ENCODE measurements around the gene COL9A1. TPM values are rescaled to one million over a fixed set of nuclear protein-coding genes. Genes with fewer than 3 reads are reported as not detected.
"Not testable (repeated sequence)": the region's sequence is repeated elsewhere in the genome, so short reads cannot be mapped to it uniquely, and the experiment has no call there.

COL9A1 gene
- polyA plus RNA-seq, 2 of the 4 experiments (the other 2 are of a cell fraction) = 0.03 TPM; not detected in 1

- DNase-seq (ENCODE audit: low read depth in 1 of 2, low spot score in 1 of 2) (no peak), ATAC-seq (no peak), FAIRE-seq (no peak)
- Histone ChIP-seq H3K9me3 (no peaks in the 10 kb centered on the region), H3K4me1 (no peaks in the 10 kb centered on the region), H3K4me3 (no peak overlapping the region), H3K27ac (no peak overlapping the region), H3K4me2 (no peak overlapping the region)
- POLR2A ChIA-PET = no interaction called here
- CTCF ChIA-PET = interaction anchor here (0.7 kb wide), 2 partner anchors 8 to 148 kb away, joined by 3 to 4 read pairs; no protein-coding TSS in a partner anchor
- WGBS (ENCODE audit: missing lambda C conversion rate) = 62% methylated on average over 7 of the region's 7 CpGs
- no peak for TF ChIP-seq POLR2AphosphoS2 (conservative IDR thresholded peaks at IDR 0.05; ENCODE audit: low read length)
Observed at GRCh38 chr6:70336996-70337742, 34.3 kb upstream of the COL9A1 start.

GRCh38 chr6:70327036-70327435 lies 24.2 kb upstream of the COL9A1 start:
- Histone ChIP-seq H3K4me3 (no peak overlapping the region), H3K4me1 (no peaks in the 10 kb centered on the region), H3K27ac (no peak overlapping the region), H3K9me3 (no peaks in the 10 kb centered on the region), H3K4me2 (no peak overlapping the region)
- no peak for ATAC-seq
- no peak for DNase-seq (ENCODE audit: low read depth in 1 of 2, low spot score in 1 of 2)
- no peak for FAIRE-seq
- ChIA-PET POLR2A (no interaction called here), CTCF (interaction anchor here (2.0 to 3.0 kb wide), 2 partner anchors 17 to 42 kb away, joined by 7 to 8 read pairs; no protein-coding TSS in a partner anchor)
- TF ChIP-seq POLR2A (IDR thresholded peaks at IDR 0.05; ENCODE audit: low read length) (no peak), ZSCAN20 (CRISPR knock-in tag; IDR thresholded peaks at IDR 0.05) (no peak), KDM5A (IDR thresholded peaks at IDR 0.05) (no peak), TP53 (CRISPR knock-in tag; IDR thresholded peaks at IDR 0.05) (no peak), CHD2 (IDR thresholded peaks at IDR 0.05; ENCODE audit: low read length, partially characterized antibody) (no peak)
- WGBS (ENCODE audit: missing lambda C conversion rate) = 70% methylated on average over 4 of the region's 4 CpGs

GRCh38 chr6:70325009-70325408 lies 22.1 kb upstream of the COL9A1 start:
- H3K4me3 ChIP-seq = no peak overlapping the region
- ATAC-seq (no peak), FAIRE-seq (no peak), DNase-seq (ENCODE audit: low read depth in 1 of 2, low spot score in 1 of 2) (no peak)
- no peak overlapping the region for H3K27ac ChIP-seq
- H3K9me3 ChIP-seq = no peaks in the 10 kb centered on the region
- ChIA-PET CTCF (interaction anchor here (1.1 kb wide), 1 partner anchor 15 kb away, joined by 3 read pairs; no protein-coding TSS in a partner anchor), POLR2A (no interaction called here)
- TF ChIP-seq ZFP36 (IDR thresholded peaks at IDR 0.05; ENCODE audit: borderline replicate concordance, partially characterized antibody) (no peak), ZSCAN20 (CRISPR knock-in tag; IDR thresholded peaks at IDR 0.05) (no peak), CEBPB (IDR thresholded peaks at IDR 0.05) (no peak), MAZ (IDR thresholded peaks at IDR 0.05; ENCODE audit: borderline replicate concordance, low read depth, low read length) (no peak), TP53 (CRISPR knock-in tag; IDR thresholded peaks at IDR 0.05) (no peak), NR3C1 (IDR thresholded peaks at IDR 0.05) (no peak), FOSB (CRISPR knock-in tag; IDR thresholded peaks at IDR 0.05) (no peak)
- TF ChIP-seq, protein P1, sequence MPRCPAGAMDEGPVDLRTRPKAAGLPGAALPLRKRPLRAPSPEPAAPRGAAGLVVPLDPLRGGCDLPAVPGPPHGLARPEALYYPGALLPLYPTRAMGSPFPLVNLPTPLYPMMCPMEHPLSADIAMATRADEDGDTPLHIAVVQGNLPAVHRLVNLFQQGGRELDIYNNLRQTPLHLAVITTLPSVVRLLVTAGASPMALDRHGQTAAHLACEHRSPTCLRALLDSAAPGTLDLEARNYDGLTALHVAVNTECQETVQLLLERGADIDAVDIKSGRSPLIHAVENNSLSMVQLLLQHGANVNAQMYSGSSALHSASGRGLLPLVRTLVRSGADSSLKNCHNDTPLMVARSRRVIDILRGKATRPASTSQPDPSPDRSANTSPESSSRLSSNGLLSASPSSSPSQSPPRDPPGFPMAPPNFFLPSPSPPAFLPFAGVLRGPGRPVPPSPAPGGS (IDR thresholded peaks at IDR 0.05) = no peak
- no peaks in the 10 kb centered on the region for H3K4me1 ChIP-seq
- H3K4me2 ChIP-seq = no peak overlapping the region

DNA sequence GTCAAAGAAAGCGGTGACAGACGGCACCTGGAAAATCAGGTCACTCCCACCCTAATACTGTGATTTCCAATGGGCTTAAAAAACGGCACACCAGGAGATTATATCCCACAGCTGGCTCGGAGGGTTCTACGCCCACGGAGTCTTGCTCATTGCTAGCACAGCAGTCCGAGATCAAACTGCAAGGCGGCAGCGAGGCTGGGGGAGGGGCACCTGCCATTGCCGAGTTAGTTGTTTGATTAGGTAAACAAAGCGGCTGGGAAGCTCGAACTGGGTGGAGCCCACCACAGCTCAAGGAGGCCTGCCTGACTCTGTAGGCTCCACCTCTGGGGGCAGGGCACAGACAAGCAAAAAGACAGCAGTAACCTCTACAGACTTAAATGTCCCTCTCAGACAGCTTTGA lies 14.9 kb upstream of the COL9A1 start:
- WGBS (ENCODE audit: missing lambda C conversion rate) = 22% methylated on average over 7 of the region's 12 CpGs
- H3K27ac ChIP-seq; ATAC-seq; FAIRE-seq; POLR2A ChIA-PET; H3K4me1 ChIP-seq; CTCF ChIA-PET; DNase-seq (ENCODE audit: low read depth in 1 of 2, low spot score in 1 of 2); H3K9me3 ChIP-seq: not testable (repeated sequence)
- H3K4me2 ChIP-seq = peak overlapping the region; percentile 64
- peak overlapping the region; percentile 34 for H3K4me3 ChIP-seq

DNA sequence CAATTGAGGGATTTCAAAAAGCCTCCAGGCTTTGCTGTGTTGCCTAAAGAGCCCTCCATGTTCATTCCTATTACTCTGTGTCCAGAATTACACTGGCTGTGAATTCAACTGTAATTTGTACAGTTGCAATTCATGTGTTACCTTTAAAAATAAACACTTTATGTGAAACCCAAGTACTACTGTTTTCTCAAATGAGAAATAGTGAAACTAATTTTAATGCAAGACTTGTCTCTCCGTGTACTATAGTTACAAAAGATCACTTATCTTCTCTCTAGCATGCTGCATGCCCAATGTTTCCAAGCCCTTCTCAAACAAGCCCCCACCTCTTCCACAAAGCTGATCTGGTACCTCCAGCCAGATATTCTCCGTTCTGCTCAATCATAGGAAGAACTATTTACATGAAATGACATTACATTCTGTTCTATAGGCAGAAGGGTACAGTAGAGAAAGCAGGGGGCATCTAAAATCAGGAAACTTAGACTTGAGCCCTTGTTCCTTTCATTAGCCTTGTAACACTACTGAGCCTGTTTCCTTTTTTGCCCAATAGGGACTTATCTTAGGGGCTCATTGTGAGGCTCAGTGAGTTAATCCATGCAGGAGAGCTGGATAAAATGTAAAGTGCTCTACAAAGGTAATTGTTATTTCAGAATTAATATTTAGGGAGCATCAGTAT lies 12.3 kb upstream of the COL9A1 start:
- no peaks in the 10 kb centered on the region for H3K9me3 ChIP-seq
- 35% methylated on average over 2 of the region's 2 CpGs for WGBS (ENCODE audit: missing lambda C conversion rate)
- ChIA-PET CTCF (interaction anchor here (1.3 to 2.3 kb wide), 3 partner anchors 28 to 54 kb away, joined by 3 to 12 read pairs (median 9); no protein-coding TSS in a partner anchor), POLR2A (no interaction called here)
- no peak overlapping the region for H3K27ac ChIP-seq
- FAIRE-seq (no peak), DNase-seq (ENCODE audit: low read depth in 1 of 2, low spot score in 1 of 2) (no peak), ATAC-seq (no peak)
- H3K4me1 ChIP-seq = no peaks in the 10 kb centered on the region
- no peak overlapping the region for H3K4me2 ChIP-seq
- H3K4me3 ChIP-seq = no peak overlapping the region
- TF ChIP-seq CBX2 (IDR thresholded peaks at IDR 0.05; ENCODE audit: borderline replicate concordance, low read depth) = no peak
- no peak for TF ChIP-seq FOSB (CRISPR knock-in tag; IDR thresholded peaks at IDR 0.05)
- TF ChIP-seq PHF8 (IDR thresholded peaks at IDR 0.05; ENCODE audit: borderline replicate concordance, low read depth) = no peak
- TF ChIP-seq MYC (IDR thresholded peaks at IDR 0.05; ENCODE audit: borderline replicate concordance, low read length) = no peak
- no peak for TF ChIP-seq REST (IDR thresholded peaks at IDR 0.05)
- no peak for TF ChIP-seq NFE2L2 (conservative IDR thresholded peaks at IDR 0.05; ENCODE audit: low read length)
- TF ChIP-seq, protein P2, sequence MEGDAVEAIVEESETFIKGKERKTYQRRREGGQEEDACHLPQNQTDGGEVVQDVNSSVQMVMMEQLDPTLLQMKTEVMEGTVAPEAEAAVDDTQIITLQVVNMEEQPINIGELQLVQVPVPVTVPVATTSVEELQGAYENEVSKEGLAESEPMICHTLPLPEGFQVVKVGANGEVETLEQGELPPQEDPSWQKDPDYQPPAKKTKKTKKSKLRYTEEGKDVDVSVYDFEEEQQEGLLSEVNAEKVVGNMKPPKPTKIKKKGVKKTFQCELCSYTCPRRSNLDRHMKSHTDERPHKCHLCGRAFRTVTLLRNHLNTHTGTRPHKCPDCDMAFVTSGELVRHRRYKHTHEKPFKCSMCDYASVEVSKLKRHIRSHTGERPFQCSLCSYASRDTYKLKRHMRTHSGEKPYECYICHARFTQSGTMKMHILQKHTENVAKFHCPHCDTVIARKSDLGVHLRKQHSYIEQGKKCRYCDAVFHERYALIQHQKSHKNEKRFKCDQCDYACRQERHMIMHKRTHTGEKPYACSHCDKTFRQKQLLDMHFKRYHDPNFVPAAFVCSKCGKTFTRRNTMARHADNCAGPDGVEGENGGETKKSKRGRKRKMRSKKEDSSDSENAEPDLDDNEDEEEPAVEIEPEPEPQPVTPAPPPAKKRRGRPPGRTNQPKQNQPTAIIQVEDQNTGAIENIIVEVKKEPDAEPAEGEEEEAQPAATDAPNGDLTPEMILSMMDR (IDR thresholded peaks at IDR 0.05) = no peak
- TF ChIP-seq KDM1A (IDR thresholded peaks at IDR 0.05; ENCODE audit: low read depth) = no peak
